ENCODE results near the gene NCKAP5.
A peak's percentile ranks its signal among the peaks of the same experiment; 100 is the strongest.

Gene NCKAP5

GRCh38 chr2:132680544-132680943, 887.7 kb downstream of the NCKAP5 start:
- no peak for DNase-seq

- DNase-seq: no peak
Measured at GRCh38 chr2:132678483-132678882, 889.8 kb downstream of the NCKAP5 start.

- DNase-seq: no peak
Measured at GRCh38 chr2:132677661-132678060, 890.6 kb downstream of the NCKAP5 start.

GRCh38 chr2:132676999-132677398, 891.3 kb downstream of the NCKAP5 start:
- DNase-seq: no peak

GRCh38 chr2:132671151-132671835, 897.0 kb downstream of the NCKAP5 start:
- no peak for DNase-seq

- DNase-seq: no peak
Measured at GRCh38 chr2:132670496-132671150, 897.6 kb downstream of the NCKAP5 start.

- DNase-seq: peak in 1 of 5 experiments; percentile 6
Measured at GRCh38 chr2:132669908-132670495, 898.3 kb downstream of the NCKAP5 start, which contains the start of gene LYPD1. TSS of gene LYPD1 (minus strand) at chr2:132670205. CDS start at chr2:132669932, 273 bp downstream.

GRCh38 chr2:132668987-132669907, 899.0 kb downstream of the NCKAP5 start:
- peak in 1 of 5 experiments; percentile 9 for DNase-seq

GRCh38 chr2:132668189-132668823, 900.0 kb downstream of the NCKAP5 start:
- DNase-seq: no peak

- no peak for DNase-seq
Measured at GRCh38 chr2:132667706-132668105, 900.6 kb downstream of the NCKAP5 start.

- no peak for DNase-seq
Measured at GRCh38 chr2:132665401-132666140, 902.7 kb downstream of the NCKAP5 start.

GRCh38 chr2:132664096-132664495, 904.2 kb downstream of the NCKAP5 start:
- DNase-seq: no peak

GRCh38 chr2:132662732-132663131, 905.5 kb downstream of the NCKAP5 start:
- no peak for DNase-seq

- DNase-seq: no peak
Measured at GRCh38 chr2:132659331-132659730, 908.9 kb downstream of the NCKAP5 start.

GRCh38 chr2:132656266-132656975, 911.8 kb downstream of the NCKAP5 start:
- no peak for DNase-seq

- no peak for DNase-seq
Measured at GRCh38 chr2:132654968-132655367, 913.3 kb downstream of the NCKAP5 start.

- DNase-seq: no peak
Measured at GRCh38 chr2:132654335-132654734, 913.9 kb downstream of the NCKAP5 start.

- no peak for DNase-seq
Measured at GRCh38 chr2:132652474-132652873, 915.8 kb downstream of the NCKAP5 start.

- DNase-seq: no peak
Measured at GRCh38 chr2:132651115-132652045, 916.9 kb downstream of the NCKAP5 start.

Measured in T-helper 2 cell (primary cell).